K562 (cell line): ENCODE measurements around the gene TACR1. TPM values are rescaled to one million over a fixed set of nuclear protein-coding genes. Genes with fewer than 3 reads are reported as not detected.
A peak's percentile ranks its signal among the peaks of the same experiment; 100 is the strongest.

Experiments used
- ATAC-seq: fragments of 200-7000 bp; cut with Tn5 transposase; 3 replicates; pipeline ENCODE4 v1.9.1; 2020; ENCODE audit warnings: moderate library complexity
- BruUV-seq: library from RNA; stranded (reverse); fragments of 400-500 nt; replicated peaks from 2 replicates; lab custom pipeline; 2021; lab: Mats Ljungman, UMichigan
- CTCF ChIA-PET: fragments of 300-600 bp; formaldehyde crosslinking; extraction: SDS; loops from one replicate; lab custom pipeline; 2021; ENCODE audit warnings: low intra/inter-chr PET ratio; lab: Yijun Ruan, JAX
- POLR2A ChIA-PET: fragments of 300-600, 350-650 bp; sonication (Branson Sonifier 250); formaldehyde crosslinking; extraction: SDS; loops from one replicate; lab custom pipeline; 2021; ENCODE audit warnings: antibody characterized with exemption, inconsistent platforms; lab: Yijun Ruan, JAX
- DNase-seq, 4 experiments: peaks; one replicate each; pipeline versions ENCODE4 v3.0.0 to v3.0.0-alpha.2; 2011 to 2018; ENCODE audit warnings: low spot score in 3 of 4, mixed read lengths in 3 of 4; ENCODE audit errors: extremely low read depth in 1 of 4
- FAIRE-seq: peaks from 2 replicates; lab custom pipeline; 2011; peaks lifted over from hg19 to GRCh38; lab: Jason Lieb, UNC
- H2AFZ ChIP-seq: 2 replicates; pipeline ENCODE4 v1.6.0; 2011; ENCODE audit warnings: low read depth, low read length, control low read depth, inconsistent platforms
- H3K27ac ChIP-seq: fragments of 200-600 bp; 3 replicates; pipeline ENCODE4 v1.8.0; 2011; ENCODE audit warnings: low read depth, mild to moderate bottlenecking, control low read depth, inconsistent platforms, low read length, moderate library complexity, mixed read lengths; ENCODE audit errors: extremely low read depth
- H3K27me3 ChIP-seq, 2 experiments: fragments of 300-600 bp in 1 of 2; 2 replicates in 1 of 2; 3 replicates in 1 of 2; pipeline versions ENCODE4 v1.6.0 to v1.8.0; 2011; ENCODE audit warnings: inconsistent platforms in 2 of 2, low read length in 2 of 2, mild to moderate bottlenecking in 1 of 2, mixed read lengths in 1 of 2, moderate library complexity in 1 of 2; ENCODE audit not compliant: control insufficient read depth in 2 of 2, insufficient read depth in 2 of 2
- H3K36me3 ChIP-seq: fragments of 300-600 bp; 3 replicates; pipeline ENCODE4 v1.8.0; 2011; ENCODE audit warnings: mild to moderate bottlenecking, low read length, inconsistent platforms; ENCODE audit not compliant: control insufficient read depth, insufficient read depth
- H3K4me1 ChIP-seq, 2 experiments: fragments of 200-600 bp in 1 of 2; replicated peaks in 1 of 2; 2 replicates in 1 of 2; 3 replicates in 1 of 2; pipeline versions ENCODE4 v1.5.1 to v1.8.0; 2011; ENCODE audit warnings: inconsistent platforms in 2 of 2, low read length in 2 of 2, mild to moderate bottlenecking in 1 of 2, mixed read lengths in 1 of 2, moderate library complexity in 1 of 2; ENCODE audit not compliant: control insufficient read depth in 2 of 2, insufficient read depth in 2 of 2
- H3K4me2 ChIP-seq: 2 replicates; pipeline ENCODE4 v1.6.1; 2011; ENCODE audit warnings: low read length, control low read depth, inconsistent platforms, mixed read lengths; ENCODE audit not compliant: insufficient read depth
- H3K4me3 ChIP-seq: fragments of 200-600 bp; sonication (generic), shearing (Covaris generic); 2 replicates; pipeline ENCODE4 v1.5.1; 2016; ENCODE audit warnings: control low read depth, inconsistent platforms
- H3K79me2 ChIP-seq: fragments of 200-600 bp; 3 replicates; pipeline ENCODE4 v1.8.0; 2011; ENCODE audit warnings: low read length, inconsistent platforms; ENCODE audit not compliant: control insufficient read depth, insufficient read depth
- H3K9ac ChIP-seq, 2 experiments: 2 replicates each; pipeline versions ENCODE4 v1.6.0 to v1.6.1; 2011; ENCODE audit warnings: low read depth in 2 of 2, low read length in 2 of 2, control low read depth in 1 of 2, inconsistent platforms in 1 of 2, mild to moderate bottlenecking in 1 of 2, mixed read lengths in 1 of 2; ENCODE audit not compliant: insufficient read depth in 1 of 2
- H3K9me1 ChIP-seq: one replicate; pipeline ENCODE4 v1.6.0; 2011; ENCODE audit warnings: inconsistent platforms, mild to moderate bottlenecking, low read length, moderate library complexity; ENCODE audit not compliant: control insufficient read depth, insufficient read depth
- H3K9me3 ChIP-seq: replicated peaks from 2 replicates; pipeline ENCODE4 v1.5.1; 2011; ENCODE audit warnings: low read depth, low read length, inconsistent platforms; ENCODE audit not compliant: control insufficient read depth, insufficient read depth
- H4K20me1 ChIP-seq: replicated peaks from 2 replicates; pipeline ENCODE4 v1.6.1; 2011; ENCODE audit warnings: low read length, inconsistent platforms, mixed read lengths; ENCODE audit not compliant: control insufficient read depth, insufficient read depth
- CCAR2 ChIP-seq: fragments of 200-400 bp; formaldehyde crosslinking; IDR thresholded peaks from 2 replicates; pipeline ENCODE4 v1.6.1; 2017; ENCODE audit warnings: mild to moderate bottlenecking, low read depth, low read length
- HNRNPK ChIP-seq: fragments of 200-400 bp; formaldehyde crosslinking; IDR thresholded peaks from one replicate; pipeline ENCODE4 v1.6.1; 2018; ENCODE audit warnings: mild to moderate bottlenecking, low read depth, low read length; ENCODE audit not compliant: poor library complexity, severe bottlenecking
- KLF13 ChIP-seq: fragments of 450-650 bp; IDR thresholded peaks from 2 replicates; pipeline ENCODE4 v1.6.1; 2016; ENCODE audit warnings: missing genetic modification characterization, low read depth, mild to moderate bottlenecking, missing compliant biosample characterization, moderate library complexity, borderline replicate concordance
- MEF2A ChIP-seq: IDR thresholded peaks from 2 replicates; pipeline ENCODE4 v1.6.1; 2011; ENCODE audit warnings: low read depth, mild to moderate bottlenecking, low read length, moderate library complexity; ENCODE audit not compliant: control insufficient read depth
- PCBP2 ChIP-seq: fragments of 200-400 bp; formaldehyde crosslinking; IDR thresholded peaks from 2 replicates; pipeline ENCODE4 v1.6.1; 2018; ENCODE audit warnings: low read length, low read depth, mild to moderate bottlenecking, moderate library complexity; ENCODE audit not compliant: poor library complexity, severe bottlenecking
- SETDB1 ChIP-seq: IDR thresholded peaks from one replicate; pipeline ENCODE4 v1.6.1; 2012; ENCODE audit warnings: low read length, control low read depth, inconsistent platforms
- U2AF1 ChIP-seq: fragments of 200-400 bp; formaldehyde crosslinking; optimal IDR thresholded peaks from 2 replicates; pipeline ENCODE3; 2017; ENCODE audit warnings: mild to moderate bottlenecking, low read depth, low read length, moderate library complexity
- ZNF3 ChIP-seq: fragments of 250-450 bp; sonication (Bioruptor Pico); IDR thresholded peaks from 2 replicates; pipeline ENCODE4 v1.5.0; 2021; ENCODE audit warnings: mild to moderate bottlenecking, moderate library complexity
- WGBS: fragments of 100-300 bp; shearing (Covaris generic); methylation state at CpG from one replicate; pipeline ENCODE4 v1.1.6; 2016; ENCODE audit warnings: low coverage, mixed read lengths; ENCODE audit not compliant: insufficient coverage; ENCODE audit errors: missing lambda C conversion rate; 5-methylcytosine and 5-hydroxymethylcytosine counted together
- in situ Hi-C: fragments of 300-500 bp; cut with MboI; formaldehyde crosslinking; loops from 4 replicates; pipeline ENCODE4 v1.15.0; 2018; ENCODE audit warnings: inconsistent platforms, mixed read lengths
- intact Hi-C: fragments of 100-400 bp; cut with micrococcal nuclease; formaldehyde crosslinking; loops from 2 replicates; pipeline ENCODE4 v1.14.2; 2022
- polyA plus RNA-seq, 8 experiments: library from polyadenylated mRNA; depleted of rRNA in 4 of 8; stranded (reverse) in 5 of 8; unstranded in 3 of 8; fragments of >200 nt; fragmentation: Nextera tagmentation in 2 of 8; fragmentation: Illumina TruSeq in 1 of 8; extraction: Ambion mirVana in 2 of 8; extraction: Trizol in 1 of 8; gene quantifications; 2 replicates each; pipeline versions ENCODE4 v1.2.1 to v1.2.3, GENCODE V29; 2011 to 2014; ENCODE audit warnings: inconsistent platforms in 1 of 8, missing spikeins in 1 of 8
- total RNA-seq, 7 experiments: library from RNA; depleted of rRNA in 6 of 7; stranded (reverse); fragments of >200 nt in 6 of 7; fragmentation: Illumina TruSeq in 2 of 7; extraction: Trizol in 2 of 7; gene quantifications; 2 replicates each; pipeline versions ENCODE4 v1.2.1 to v1.2.3, GENCODE V29; 2011 to 2021; ENCODE audit warnings: low replicate concordance in 1 of 7
- TF ChIP-seq, protein P1 (sequence below): fragments of 250-450 bp; sonication (Bioruptor Pico); IDR thresholded peaks from 2 replicates; pipeline ENCODE4 v1.4.0; 2020; ENCODE audit warnings: mild to moderate bottlenecking, moderate library complexity

TACR1 gene
- total and polyA plus RNA-seq, 9 of the 15 experiments (the other 6 are each of a cell fraction or from before 2014, with no cell fraction given) = not detected

GRCh38 chr2:75195076-75195691 lies 4.1 kb downstream of the TACR1 start:
- in situ Hi-C loops = no loop called here
- no peak overlapping the region for H3K4me3 ChIP-seq
- no TSS peak for BruUV-seq

More at GRCh38 chr2:75195076-75195691, 4.1 kb downstream of the TACR1 start:
- ChIA-PET POLR2A (no interaction called here), CTCF (no interaction called here)
- Histone ChIP-seq H3K79me2 (no peaks in the 10 kb centered on the region), H3K27me3 (peaks cover 10 to 20% of the 10 kb centered on the region in 2 experiments), H3K4me1 (peaks cover 0 to 9% of the 10 kb centered on the region in 2 experiments; a peak in 1 of 5 replicates), H3K9me3 (no peaks in the 10 kb centered on the region), H2AFZ (no peak overlapping the region), H3K4me2 (no peak overlapping the region), H3K9ac (no peak overlapping the region), H3K9me1 (no peaks in the 10 kb centered on the region), H3K27ac (no peak overlapping the region), H4K20me1 (no peaks in the 10 kb centered on the region), H3K36me3 (no peaks in the 10 kb centered on the region)
- 0% methylated on average over 1 of the region's 1 CpG for WGBS
- TF ChIP-seq KLF13 = no peak
- no peak for TF ChIP-seq U2AF1
- TF ChIP-seq PCBP2 = peak; percentile 40
- peak; percentile 61 for TF ChIP-seq HNRNPK
- TF ChIP-seq SETDB1 = no peak
- no peak for TF ChIP-seq CCAR2
- no peak for TF ChIP-seq ZNF3 (CRISPR knock-in tag)
- TF ChIP-seq MEF2A = no peak
- TF ChIP-seq, protein P1, sequence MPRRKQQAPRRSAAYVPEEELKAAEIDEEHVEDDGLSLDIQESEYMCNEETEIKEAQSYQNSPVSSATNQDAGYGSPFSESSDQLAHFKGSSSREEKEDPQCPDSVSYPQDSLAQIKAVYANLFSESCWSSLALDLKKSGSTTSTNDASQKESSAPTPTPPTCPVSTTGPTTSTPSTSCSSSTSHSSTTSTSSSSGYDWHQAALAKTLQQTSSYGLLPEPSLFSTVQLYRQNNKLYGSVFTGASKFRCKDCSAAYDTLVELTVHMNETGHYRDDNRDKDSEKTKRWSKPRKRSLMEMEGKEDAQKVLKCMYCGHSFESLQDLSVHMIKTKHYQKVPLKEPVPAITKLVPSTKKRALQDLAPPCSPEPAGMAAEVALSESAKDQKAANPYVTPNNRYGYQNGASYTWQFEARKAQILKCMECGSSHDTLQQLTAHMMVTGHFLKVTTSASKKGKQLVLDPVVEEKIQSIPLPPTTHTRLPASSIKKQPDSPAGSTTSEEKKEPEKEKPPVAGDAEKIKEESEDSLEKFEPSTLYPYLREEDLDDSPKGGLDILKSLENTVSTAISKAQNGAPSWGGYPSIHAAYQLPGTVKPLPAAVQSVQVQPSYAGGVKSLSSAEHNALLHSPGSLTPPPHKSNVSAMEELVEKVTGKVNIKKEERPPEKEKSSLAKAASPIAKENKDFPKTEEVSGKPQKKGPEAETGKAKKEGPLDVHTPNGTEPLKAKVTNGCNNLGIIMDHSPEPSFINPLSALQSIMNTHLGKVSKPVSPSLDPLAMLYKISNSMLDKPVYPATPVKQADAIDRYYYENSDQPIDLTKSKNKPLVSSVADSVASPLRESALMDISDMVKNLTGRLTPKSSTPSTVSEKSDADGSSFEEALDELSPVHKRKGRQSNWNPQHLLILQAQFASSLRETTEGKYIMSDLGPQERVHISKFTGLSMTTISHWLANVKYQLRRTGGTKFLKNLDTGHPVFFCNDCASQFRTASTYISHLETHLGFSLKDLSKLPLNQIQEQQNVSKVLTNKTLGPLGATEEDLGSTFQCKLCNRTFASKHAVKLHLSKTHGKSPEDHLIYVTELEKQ (CRISPR knock-in tag) = no peak
- no peak for ATAC-seq
- no peak for DNase-seq
- intact Hi-C loops = no loop called here
- FAIRE-seq = no peak
